Middle frontal gyrus (tissue), 1 donor: Measurements from ENCODE around the gene GALK1.
"Not testable (repeated sequence)": the region's sequence is repeated elsewhere in the genome, so short reads cannot be mapped to it uniquely, and the experiment has no call there.

Experiments
- DNase-seq: peaks from one replicate; pipeline ENCODE4 v3.0.0-alpha.2; 2015; ENCODE audit warnings: low spot score; ENCODE audit errors: extremely low spot score

The GALK1 gene

DNA sequence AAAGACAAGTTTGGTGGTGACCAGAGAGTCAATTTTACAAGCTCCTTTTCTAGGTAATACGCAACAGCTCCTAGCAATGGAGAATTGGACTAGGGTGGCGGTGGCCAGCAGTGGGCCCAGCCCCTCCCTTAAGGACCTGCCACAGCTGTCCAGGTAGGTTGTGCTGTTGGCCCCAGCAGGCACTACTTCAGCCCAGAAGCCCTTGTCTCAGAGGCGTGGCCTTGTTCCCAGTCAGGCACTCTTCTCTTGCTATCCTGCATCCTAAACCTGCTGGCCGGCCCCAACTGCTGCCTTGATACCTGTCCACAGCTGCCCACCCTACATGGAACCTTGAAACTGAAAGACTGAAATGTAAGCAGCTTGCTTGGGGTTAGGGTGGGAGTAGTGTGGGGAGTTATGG is 989 bp upstream of the GALK1 start:
- DNase-seq = no peak

DNA sequence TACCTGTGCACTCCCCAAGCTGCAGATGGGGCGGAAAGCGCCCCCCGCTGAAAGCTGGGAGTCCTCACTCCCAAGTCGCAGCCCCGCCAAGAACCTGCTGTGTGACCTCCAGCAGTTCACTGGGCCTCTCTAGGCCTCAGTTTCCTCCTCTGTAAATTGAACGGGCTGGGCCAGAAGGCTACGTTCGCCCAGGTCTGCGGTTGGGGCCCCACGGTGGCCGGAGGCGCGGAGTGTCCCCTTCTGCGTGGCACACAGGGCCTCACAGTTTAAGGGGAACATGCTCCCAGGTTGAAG is 628 bp downstream of the GALK1 start:
- no peak for DNase-seq

DNA sequence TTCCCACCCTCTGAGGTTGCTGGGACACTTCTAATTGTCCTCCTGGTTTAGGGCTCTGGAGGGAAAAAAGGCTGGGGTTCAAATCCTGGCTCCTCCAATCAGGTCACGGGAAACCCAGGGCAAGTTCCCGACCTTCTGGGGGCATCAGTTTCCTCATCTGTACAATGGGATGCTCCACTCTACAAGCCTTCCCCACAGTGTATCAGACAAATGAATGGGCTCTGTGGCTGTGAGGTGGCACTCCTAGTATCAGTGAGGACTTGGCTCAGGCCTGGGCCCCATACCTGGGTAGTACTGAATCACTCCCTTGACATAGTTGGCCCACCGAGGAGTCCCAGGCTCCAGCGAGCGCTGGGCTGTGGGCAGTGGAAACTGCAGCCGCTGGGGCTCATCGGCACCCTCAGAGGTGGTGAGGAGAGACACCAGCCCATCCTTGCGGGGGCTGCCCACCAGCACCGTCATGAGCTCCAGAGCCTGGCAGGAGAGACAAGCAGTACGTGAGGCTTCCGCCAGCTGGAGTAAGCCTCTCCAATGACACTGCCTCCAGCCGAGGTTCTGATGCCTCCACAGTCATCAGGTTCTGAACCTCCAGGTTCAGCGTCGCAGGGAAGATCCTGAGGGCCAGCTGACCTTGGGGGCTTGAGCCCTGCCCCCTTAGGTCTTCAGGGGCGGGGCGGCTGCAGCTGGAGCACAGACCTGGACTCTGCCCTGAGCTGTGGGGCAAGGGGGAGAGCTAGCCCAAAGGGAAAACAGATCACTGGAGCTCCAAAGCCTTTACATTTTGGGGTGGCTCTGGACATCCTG is 1.2 kb downstream of the GALK1 start:
- no peak for DNase-seq

DNA sequence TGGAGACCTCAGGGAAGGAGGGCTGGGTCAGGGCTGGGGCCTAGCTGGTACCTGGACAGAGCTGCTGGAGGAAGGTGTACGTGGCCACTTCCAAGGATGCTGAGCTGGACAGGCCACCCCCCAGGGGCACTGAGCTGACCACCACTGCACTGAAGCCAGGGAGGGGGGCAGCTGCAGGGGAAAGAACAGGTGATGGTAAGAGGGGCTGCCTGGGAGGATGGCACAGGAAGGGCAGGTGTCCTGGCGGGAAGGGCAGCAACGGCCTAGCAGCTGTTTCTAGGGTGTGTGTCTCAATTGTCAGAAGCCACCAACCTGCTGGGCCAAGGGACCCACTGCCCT is 1.8 kb downstream of the GALK1 start:
- DNase-seq = no peak

DNA sequence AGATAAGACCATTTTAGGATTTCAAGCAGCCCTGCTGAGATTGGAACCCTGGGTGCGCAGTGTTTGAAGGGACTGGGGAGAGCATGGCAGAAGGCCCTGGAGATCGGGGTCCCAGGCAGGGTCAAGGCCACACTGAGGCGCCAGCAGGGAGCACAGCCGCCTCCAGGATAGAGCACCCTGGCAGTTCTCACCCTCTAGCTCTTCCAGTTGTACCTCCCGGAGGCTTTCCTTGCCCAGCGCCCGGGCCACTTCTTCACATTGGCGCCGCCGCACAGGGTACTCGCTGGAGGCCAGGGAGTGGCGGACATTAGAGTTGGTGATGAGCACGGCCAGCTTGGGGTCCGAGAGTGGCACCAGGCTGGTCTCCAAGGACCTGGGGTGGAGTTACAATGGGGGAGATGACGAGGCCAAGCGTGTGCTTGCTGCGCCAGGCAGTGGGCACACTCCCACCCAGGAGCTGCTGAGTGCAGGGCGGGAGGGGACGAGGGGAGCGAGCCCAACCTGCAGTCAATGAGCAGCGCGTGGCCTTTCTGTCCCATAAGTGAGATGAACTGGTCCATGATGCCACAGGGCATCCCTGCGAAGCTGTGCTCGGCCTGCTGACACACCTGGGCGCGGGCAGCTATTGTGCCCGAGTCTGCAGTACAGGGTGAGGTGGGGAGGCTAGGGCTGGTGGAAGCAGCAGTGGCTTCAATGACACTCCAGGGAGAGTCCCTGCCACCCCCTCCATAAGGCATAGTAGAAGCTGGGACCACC is 2.3 kb downstream of the GALK1 start:
- DNase-seq = no peak

DNA sequence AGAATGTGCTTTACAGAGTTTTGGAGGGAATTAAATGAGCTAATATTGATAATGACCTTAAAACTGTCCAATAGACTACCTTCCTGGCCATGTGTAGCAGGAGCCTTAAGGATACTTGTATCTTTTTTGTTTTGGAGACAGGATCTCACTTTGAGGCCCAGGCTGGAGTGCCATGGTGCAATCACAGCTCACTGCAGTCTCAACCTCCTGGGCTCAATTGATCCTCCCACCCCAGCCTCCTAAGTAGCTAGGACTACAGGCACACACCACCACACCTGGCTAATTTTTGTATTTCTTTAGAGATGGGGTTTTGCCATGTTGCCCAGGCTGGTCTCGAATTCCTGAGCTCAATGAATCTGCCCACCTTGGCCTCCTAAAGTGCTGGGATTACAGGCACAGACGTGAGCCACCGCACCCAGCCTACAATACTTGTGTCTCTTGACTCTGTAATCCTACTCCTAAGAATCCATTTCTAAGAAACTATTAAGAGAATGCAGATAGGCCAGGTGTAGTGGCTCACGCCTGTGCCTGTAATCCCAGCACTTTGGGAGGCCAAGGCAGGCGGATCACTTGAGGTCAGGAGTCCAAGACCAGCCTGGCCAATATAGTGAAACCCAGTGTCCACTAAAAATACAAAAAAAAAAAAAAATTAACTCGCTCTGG is 4.9 kb downstream of the GALK1 start:
- DNase-seq = not testable (repeated sequence)

DNA sequence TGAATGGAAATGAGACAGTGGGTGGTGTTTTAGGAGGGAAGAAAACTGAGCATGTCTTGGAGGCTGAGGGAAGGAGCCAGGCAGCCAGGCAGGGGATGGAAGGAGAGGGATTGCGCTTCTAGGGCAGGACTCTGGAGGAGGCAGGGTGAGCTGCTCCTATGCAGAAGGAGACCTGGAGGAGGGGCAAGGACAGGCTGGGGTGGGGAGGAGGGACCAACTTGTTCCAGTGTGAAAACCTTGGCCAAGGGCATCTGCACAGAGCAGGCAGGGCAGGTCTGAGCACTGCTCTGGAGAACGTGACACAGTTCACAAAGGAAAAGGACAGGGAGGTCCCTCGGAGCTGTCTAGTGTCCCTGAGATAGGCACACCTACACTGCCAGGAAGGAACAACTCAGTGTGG is 5.5 kb downstream of the GALK1 start:
- no peak for DNase-seq

DNA sequence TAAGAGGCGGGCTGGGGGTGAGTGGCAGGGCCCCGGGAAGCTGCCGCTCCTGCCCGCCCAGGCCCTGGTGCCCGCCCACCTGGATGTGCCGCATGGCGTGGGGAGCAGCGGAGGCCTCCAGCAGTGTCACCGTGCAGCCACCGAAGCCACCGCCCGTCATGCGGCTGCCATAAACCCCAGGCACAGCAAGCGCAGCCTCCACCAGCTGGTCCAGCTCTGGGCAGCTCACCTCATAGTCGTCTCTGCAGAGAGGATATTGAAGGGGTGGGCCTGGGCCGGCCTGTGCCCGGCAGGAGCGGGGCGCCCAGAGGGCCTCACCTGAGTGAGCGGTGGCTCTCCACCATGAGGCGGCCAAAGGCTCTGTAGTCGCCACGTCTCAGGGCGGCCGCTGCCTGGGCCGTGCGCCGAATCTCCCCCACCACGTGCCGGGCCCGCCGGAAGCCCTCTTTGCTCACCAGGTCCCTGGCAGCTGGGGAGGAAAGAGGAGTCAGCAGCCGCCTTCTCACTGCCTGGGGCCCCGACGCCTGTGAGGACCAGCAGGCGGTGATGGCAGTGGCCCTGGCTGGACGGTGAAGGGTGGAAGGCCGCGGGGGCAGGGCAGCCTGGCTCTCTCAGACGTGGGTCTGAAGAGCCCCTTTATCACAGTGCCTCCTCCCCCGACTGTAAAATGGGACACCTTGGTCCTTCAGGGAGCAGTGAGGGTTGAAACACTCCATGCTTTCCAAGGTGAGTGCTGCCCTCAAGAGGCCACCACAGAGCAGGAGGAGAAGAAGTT is 6.7 kb downstream of the GALK1 start:
- no peak for DNase-seq

DNA sequence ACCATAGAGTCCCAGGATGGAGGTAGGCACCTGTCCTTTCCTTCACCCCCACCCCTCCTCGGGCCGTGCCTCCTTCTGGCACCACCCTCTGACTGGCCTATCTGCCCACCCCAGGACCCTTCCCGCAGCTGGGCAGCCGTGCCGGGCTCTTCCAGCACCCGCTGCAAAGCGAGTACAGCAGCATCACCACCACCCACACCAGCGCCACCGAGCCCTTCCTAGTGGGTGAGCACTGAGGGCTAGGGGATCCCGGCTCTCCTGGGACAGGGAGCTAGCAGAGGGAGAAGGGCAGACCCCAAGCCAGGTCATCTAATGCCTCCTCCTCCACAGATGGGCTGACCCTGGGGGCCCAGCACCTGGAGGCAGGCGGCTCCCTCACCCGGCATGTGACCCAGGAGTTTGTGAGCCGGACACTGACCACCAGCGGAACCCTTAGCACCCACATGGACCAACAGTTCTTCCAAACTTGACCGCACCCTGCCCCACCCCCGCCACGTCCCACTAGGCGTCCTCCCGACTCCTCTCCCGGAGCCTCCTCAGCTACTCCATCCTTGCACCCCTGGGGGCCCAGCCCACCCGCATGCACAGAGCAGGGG is 7.8 kb downstream of the GALK1 start:
- DNase-seq = no peak

DNA sequence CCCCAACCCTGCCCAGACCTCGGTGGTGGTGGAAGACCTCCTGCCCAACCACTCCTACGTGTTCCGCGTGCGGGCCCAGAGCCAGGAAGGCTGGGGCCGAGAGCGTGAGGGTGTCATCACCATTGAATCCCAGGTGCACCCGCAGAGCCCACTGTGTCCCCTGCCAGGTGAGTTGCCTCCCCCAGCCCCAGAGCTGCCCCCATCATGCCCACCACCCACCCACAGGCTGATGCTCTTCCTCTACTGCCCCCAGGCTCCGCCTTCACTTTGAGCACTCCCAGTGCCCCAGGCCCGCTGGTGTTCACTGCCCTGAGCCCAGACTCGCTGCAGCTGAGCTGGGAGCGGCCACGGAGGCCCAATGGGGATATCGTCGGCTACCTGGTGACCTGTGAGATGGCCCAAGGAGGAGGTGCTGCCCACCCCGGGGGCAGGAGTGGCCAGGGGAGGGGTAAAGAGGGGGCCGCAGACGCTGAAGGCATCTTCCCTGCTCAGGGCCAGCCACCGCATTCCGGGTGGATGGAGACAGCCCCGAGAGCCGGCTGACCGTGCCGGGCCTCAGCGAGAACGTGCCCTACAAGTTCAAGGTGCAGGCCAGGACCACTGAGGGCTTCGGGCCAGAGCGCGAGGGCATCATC is 8.4 kb downstream of the GALK1 start:
- no peak for DNase-seq

DNA sequence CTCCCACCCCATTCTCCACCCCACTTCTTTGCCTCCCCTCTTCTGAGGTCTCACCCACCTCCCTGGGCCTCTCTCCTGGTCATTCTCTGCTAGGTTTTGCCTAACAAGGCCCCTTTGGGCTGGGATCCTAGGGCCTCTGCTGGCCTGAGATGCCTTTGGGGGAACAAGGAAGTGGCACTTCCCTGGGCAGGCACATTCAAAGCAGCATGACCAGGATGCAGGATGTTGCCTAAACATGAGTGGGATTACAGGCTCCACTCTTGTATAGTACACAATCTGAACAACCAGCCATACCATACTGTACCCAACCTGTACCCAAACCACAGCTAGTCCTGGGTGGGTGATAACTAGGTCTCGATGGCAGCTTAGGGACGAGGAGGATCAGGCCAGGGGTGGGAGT is 9.0 kb downstream of the GALK1 start:
- DNase-seq = no peak

DNA sequence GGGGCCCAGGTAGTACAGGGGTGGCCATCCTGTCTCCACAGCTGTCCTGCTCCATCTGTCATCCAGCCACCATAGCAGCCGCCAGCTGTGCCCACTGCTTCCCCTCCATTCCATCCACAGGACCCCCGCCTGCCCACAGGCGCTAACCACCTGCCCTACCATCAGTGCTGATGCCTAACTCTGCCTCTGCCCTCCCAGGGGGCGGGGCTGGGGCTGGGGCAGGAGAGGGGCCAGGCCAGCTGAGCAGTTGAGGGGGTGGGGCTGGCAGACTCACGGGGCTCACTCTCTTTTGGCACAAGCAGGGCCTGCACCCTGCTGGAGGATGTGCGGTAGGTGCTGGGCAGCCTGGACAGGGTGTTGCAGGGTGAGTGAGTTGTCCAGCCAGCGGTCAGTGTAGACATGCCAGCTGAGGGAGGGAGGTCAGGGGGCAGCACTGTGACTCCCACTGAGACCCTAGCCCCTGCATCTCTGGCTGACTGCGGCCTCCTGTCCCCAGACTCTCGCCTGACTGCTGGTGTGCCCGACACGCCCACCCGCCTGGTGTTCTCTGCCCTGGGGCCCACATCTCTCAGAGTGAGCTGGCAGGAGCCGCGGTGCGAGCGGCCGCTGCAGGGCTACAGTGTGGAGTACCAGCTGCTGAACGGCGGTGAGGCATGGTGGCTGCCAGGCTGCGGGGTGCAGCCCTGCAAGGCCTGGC is 9.6 kb downstream of the GALK1 start:
- no peak for DNase-seq

DNA sequence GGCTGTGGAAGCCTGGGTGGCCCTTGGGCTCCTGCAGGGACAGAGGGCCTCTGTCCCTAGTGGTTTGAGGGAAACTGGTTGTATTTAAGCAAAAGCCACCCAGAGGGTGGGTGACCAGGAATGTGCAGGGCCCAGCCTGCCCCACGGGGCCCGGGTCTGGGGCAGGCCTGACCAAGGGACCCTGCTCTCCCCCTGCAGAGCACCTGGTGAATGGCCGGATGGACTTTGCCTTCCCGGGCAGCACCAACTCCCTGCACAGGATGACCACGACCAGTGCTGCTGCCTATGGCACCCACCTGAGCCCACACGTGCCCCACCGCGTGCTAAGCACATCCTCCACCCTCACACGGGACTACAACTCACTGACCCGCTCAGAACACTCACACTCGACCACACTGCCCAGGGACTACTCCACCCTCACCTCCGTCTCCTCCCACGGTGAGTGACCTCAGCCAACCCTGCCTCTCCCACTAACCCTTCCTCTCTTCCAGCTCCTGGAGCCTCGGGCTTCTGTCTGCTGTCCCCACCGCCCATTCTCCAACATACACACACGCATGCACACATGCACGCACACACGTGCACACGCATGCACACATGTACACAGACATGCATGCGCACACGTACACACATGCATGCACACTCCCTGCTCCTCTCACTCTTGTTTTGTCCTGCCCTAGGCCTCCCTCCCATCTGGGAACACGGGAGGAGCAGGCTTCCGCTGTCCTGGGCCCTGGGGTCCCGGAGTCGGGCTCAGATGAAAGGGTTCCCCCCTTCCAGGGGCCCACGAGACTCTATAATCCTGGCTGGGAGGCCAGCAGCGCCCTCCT is 10.4 kb downstream of the GALK1 start:
- no peak for DNase-seq

DNA sequence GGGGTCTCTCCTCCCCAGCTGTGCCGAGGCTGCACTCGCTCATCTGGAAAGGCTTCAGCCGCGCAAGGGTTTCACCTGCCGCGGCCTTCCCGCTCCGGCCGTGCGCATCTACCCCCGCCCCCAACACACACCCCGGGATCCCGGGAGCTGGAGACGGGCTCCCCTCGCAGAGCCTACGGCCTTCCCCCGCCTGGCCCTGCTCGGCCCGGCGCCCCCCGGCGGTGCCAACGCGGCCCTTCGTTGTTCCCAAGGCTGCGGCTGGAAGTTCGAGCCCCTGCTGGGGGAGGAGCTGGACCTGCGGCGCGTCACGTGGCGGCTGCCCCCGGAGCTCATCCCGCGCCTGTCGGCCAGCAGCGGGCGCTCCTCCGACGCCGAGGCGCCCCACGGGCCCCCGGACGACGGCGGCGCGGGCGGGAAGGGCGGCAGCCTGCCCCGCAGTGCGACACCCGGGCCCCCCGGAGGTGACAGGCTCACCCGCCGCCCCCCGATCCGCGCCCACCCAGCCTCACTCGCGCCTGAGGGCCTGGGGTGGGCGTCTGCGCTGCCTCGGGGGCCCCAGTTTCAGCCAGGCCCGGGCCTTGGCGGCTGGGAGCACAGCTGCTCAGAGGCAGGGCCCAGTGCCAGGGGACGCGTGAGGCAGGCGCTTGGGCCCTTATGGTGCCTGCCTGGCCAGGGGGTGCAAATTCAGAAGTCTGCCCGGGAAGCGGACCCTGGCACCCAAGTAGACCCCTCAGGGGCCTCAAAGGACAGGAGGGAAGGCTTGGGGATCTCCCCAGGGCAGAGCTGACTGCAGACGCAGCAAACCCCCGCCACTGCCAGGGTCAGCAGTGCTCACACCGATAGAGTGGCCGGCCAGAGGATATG is 11.2 kb downstream of the GALK1 start:
- DNase-seq = peak; percentile 49

DNA sequence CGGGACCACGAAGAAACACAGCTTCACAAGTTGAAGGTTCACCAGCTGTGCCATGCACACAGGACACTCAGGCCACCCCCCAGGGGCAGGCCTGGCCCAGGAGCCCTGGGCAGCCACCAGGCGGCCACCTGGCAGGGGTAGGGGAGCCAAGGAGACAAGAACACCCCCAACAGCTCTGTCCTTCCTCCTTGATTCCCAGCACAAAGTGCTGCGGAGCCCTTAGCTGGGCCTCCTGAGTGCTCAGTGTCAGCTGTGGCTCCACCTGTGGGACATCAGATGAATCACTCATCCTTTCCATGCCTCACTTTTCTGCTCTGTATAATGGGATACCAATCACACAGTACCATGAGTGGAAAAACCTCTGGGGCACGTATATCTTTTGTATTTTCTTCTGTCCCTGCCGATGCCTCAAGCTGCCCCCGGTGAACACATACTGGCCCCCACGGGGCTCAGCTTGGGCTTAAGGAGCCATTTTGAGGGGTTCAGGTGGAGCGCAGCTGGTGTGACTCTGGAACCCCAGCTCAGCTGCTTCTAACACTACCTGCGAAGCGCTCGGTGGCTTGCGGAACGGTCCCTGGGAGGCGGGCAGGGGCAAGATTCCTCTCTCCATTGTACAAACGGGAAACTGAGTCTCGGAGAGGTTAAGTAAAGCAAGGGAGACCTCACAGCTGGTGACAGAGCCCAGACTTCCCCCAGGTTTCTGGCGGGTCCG is 12.0 kb downstream of the GALK1 start:
- DNase-seq = no peak

DNA sequence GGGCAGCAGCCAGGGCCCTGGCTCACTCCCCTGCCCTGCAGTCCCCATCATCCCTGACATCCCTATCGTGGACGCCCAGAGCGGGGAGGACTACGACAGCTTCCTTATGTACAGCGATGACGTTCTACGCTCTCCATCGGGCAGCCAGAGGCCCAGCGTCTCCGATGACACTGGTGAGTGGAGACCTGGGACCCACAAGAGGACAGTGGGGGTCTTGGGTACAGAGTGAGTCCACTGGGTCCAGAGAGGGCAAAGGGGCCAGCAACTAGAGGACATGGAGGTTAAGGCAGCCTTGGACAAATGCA is 12.6 kb downstream of the GALK1 start:
- no peak for DNase-seq

DNA sequence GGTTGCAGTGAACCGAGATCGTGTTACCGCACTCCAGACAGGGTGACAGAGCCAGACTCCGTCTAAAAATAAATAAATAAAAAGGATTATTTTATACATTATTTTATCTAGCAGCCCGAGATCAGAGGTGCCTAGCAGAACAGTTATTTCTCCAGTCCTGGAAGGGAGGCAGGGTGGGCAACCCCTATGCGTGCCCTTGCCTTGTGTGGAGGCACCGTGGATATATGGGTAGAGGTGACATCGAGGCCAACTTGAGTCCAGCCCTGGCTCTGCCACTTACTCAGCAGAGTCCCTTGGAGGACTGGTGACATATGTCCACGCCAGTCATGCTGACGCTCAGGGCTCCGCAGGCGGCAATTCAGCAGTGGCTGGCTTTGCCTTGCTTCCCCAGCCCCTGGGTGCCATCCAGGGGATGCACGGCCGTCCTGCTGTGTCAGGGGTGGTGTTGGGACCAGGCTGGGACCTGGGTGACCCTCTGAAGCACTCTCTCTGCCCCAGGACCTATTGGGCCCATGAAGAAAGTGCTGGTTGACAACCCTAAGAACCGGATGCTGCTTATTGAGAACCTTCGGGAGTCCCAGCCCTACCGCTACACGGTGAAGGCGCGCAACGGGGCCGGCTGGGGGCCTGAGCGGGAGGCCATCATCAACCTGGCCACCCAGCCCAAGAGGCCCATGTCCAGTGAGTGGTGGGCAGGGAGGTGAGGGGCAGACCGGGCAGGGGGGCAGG is 13.2 kb downstream of the GALK1 start:
- no peak for DNase-seq
